Fibroblast of skin of right biceps (primary cell): ENCODE measurements around the gene ZMYM3.

Source experiments
- DNase-seq: peaks from one replicate; pipeline ENCODE4 v3.0.0-alpha.2; 2013

The ZMYM3 gene

GRCh38 chrX:71252221-71252620 is 1.7 kb downstream of the ZMYM3 start:
- DNase-seq: no peak

GRCh38 chrX:71251466-71251973 is 2.4 kb downstream of the ZMYM3 start:
- no peak for DNase-seq

- DNase-seq: no peak
Measured at GRCh38 chrX:71250841-71251240, 3.1 kb downstream of the ZMYM3 start.

GRCh38 chrX:71245159-71245558 is 8.8 kb downstream of the ZMYM3 start:
- DNase-seq: no peak

- DNase-seq: no peak
Measured at GRCh38 chrX:71244359-71245128, 9.4 kb downstream of the ZMYM3 start.

- DNase-seq: no peak
Measured at GRCh38 chrX:71241301-71241700, 12.6 kb downstream of the ZMYM3 start.

- DNase-seq: no peak
Measured at GRCh38 chrX:71239781-71240180, 14.2 kb downstream of the ZMYM3 start.

- DNase-seq: no peak
Measured at GRCh38 chrX:71236836-71237235, 17.1 kb downstream of the ZMYM3 start.

GRCh38 chrX:71235482-71235881 is 18.5 kb downstream of the ZMYM3 start:
- no peak for DNase-seq

GRCh38 chrX:71228063-71228642 is 25.8 kb downstream of the ZMYM3 start:
- no peak for DNase-seq

GRCh38 chrX:71227370-71228062 is 26.4 kb downstream of the ZMYM3 start:
- DNase-seq: no peak

GRCh38 chrX:71225676-71226075 is 28.3 kb downstream of the ZMYM3 start:
- peak; percentile 2 for DNase-seq

- DNase-seq: no peak
Measured at GRCh38 chrX:71225009-71225408, 28.9 kb downstream of the ZMYM3 start.

GRCh38 chrX:71224098-71224708 is 29.7 kb downstream of the ZMYM3 start:
- no peak for DNase-seq

- no peak for DNase-seq
Measured at GRCh38 chrX:71222929-71223328, 31.0 kb downstream of the ZMYM3 start, which contains the start of gene GJB1. Gene GJB1, plus strand, starts transcription at chrX:71223224. Its CDS starts 484 bp downstream, at chrX:71223708.

GRCh38 chrX:71221145-71221544 is 32.8 kb downstream of the ZMYM3 start:
- no peak for DNase-seq

GRCh38 chrX:71217298-71217697 is 36.6 kb downstream of the ZMYM3 start:
- DNase-seq: no peak

- no peak for DNase-seq
Measured at GRCh38 chrX:71216485-71216884, 37.5 kb downstream of the ZMYM3 start.

GRCh38 chrX:71215338-71215912 is 38.5 kb downstream of the ZMYM3 start:
- DNase-seq: no peak

- no peak for DNase-seq
Measured at GRCh38 chrX:71214604-71215337, 39.2 kb downstream of the ZMYM3 start.

GRCh38 chrX:71214152-71214551 is 39.8 kb downstream of the ZMYM3 start:
- DNase-seq: no peak

GRCh38 chrX:71212536-71212935 is 41.4 kb downstream of the ZMYM3 start:
- no peak for DNase-seq
